ENCODE data around the gene IL20. TPM values are rescaled to one million over a fixed set of nuclear protein-coding genes. Genes with fewer than 3 reads are reported as not detected.

IL20 gene
- total and polyA plus RNA-seq, 2 of the 13 experiments (the other 11 are each of a cell fraction or from before 2014, with no cell fraction given): 0.05 TPM; not detected in 1

GRCh38 chr1:206828765-206829164, 36.7 kb upstream of the IL20 start:
- CTCF ChIA-PET (ENCODE audit: low intra/inter-chr PET ratio, low total read pairs): no interaction called here

More at GRCh38 chr1:206828765-206829164, 36.7 kb upstream of the IL20 start:
- Histone ChIP-seq H3K27me3 (ENCODE audit: control insufficient read depth in 1 of 2, insufficient read depth in 2 of 2, low read length in 2 of 2) (peaks cover 2 to 7% of the 10 kb centered on the region in 2 experiments; a peak in 3 of 5 replicates), H3K79me2 (ENCODE audit: insufficient read depth, low read length) (no peaks in the 10 kb centered on the region), H3K4me2 (ENCODE audit: low read depth, low read length) (no peak overlapping the region), H3K27ac (ENCODE audit: extremely low read length, insufficient read depth, low read length) (no peak overlapping the region), H4K20me1 (ENCODE audit: insufficient read depth, low read length) (no peaks in the 10 kb centered on the region), H3K36me3 (replicated peaks in 1 of 2; ENCODE audit: control insufficient read depth in 1 of 2, insufficient read depth in 2 of 2, low read length in 2 of 2) (no peaks in the 10 kb centered on the region), H3K4me1 (ENCODE audit: insufficient read depth, low read length) (no peaks in the 10 kb centered on the region), H3K9me3 (ENCODE audit: low read length) (no peaks in the 10 kb centered on the region), H3K9ac (ENCODE audit: insufficient read depth, low read depth, low read length) (no peak overlapping the region), H2AFZ (ENCODE audit: low read length) (no peak overlapping the region), H3K4me3 (replicated peaks in 1 of 3; ENCODE audit: insufficient read depth in 1 of 3, low read depth in 2 of 3, low read length in 3 of 3) (no peak overlapping the region)
- BruUV-seq (replicated peaks): no TSS peak
- ATAC-seq (no peak), DNase-seq (ENCODE audit: low spot score) (no peak), FAIRE-seq (no peak)
- in situ Hi-C loops (cut with HindIII; ENCODE audit: extremely low pct_ligation_motif_present, low pct_unique_long_range_greater_than_20kb): no loop called here
- POLR2A ChIA-PET: no interaction called here
- WGBS (ENCODE audit: low lambda C conversion rate): 43% methylated on average over 4 of the region's 4 CpGs
- intact Hi-C loops (cut with micrococcal nuclease; ENCODE audit: unreplicated experiment): no loop called here
- no peak for TF ChIP-seq FOXO1 (CRISPR knock-in tag; IDR thresholded peaks at IDR 0.05)
- TF ChIP-seq SCMH1 (CRISPR knock-in tag; IDR thresholded peaks at IDR 0.05; ENCODE audit: borderline replicate concordance): no peak
- TF ChIP-seq, protein P1, sequence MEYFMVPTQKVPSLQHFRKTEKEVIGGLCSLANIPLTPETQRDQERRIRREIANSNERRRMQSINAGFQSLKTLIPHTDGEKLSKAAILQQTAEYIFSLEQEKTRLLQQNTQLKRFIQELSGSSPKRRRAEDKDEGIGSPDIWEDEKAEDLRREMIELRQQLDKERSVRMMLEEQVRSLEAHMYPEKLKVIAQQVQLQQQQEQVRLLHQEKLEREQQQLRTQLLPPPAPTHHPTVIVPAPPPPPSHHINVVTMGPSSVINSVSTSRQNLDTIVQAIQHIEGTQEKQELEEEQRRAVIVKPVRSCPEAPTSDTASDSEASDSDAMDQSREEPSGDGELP (IDR thresholded peaks at IDR 0.05; ENCODE audit: borderline replicate concordance, low read depth): no peak
- no peak for TF ChIP-seq ZSCAN9 (CRISPR knock-in tag; IDR thresholded peaks at IDR 0.05; ENCODE audit: borderline replicate concordance)
- no peak for TF ChIP-seq TBX2 (CRISPR knock-in tag; IDR thresholded peaks at IDR 0.05; ENCODE audit: borderline replicate concordance)
- no peak for TF ChIP-seq KLF12 (CRISPR knock-in tag; IDR thresholded peaks at IDR 0.05; ENCODE audit: borderline replicate concordance)
- no peak for TF ChIP-seq NFE2L2 (IDR thresholded peaks at IDR 0.05; ENCODE audit: low read length)
- no peak for TF ChIP-seq ZNF441 (CRISPR knock-in tag; IDR thresholded peaks at IDR 0.05; ENCODE audit: borderline replicate concordance)
- TF ChIP-seq ZNF3 (CRISPR knock-in tag; IDR thresholded peaks at IDR 0.05): no peak
- no peak for TF ChIP-seq XRCC5 (optimal IDR thresholded peaks at IDR 0.05; ENCODE audit: low read length)
- TF ChIP-seq PRDM15 (CRISPR knock-in tag; IDR thresholded peaks at IDR 0.05): no peak
- no peak for TF ChIP-seq SETDB1 (CRISPR knock-in tag; IDR thresholded peaks at IDR 0.05; ENCODE audit: borderline replicate concordance)
- TF ChIP-seq ZNF724P (CRISPR knock-in tag; IDR thresholded peaks at IDR 0.05; ENCODE audit: borderline replicate concordance): no peak
